SK-N-MC (cell line): ENCODE measurements around the gene TEX28.

Experiments
- EZH2 ChIP-seq: fragments of 200-600 bp; sonication (generic); IDR thresholded peaks from one replicate; pipeline ENCODE4 v1.6.1; 2017; ENCODE audit warnings: antibody characterized with exemption
- FOXP2 ChIP-seq: optimal IDR thresholded peaks from 2 replicates; pipeline ENCODE3; 2011; ENCODE audit warnings: mild to moderate bottlenecking, moderate library complexity; ENCODE audit not compliant: insufficient read depth; ENCODE audit errors: extremely low read length, control extremely low read depth
- POLR2AphosphoS5 ChIP-seq: IDR thresholded peaks from 2 replicates; pipeline ENCODE4 v1.6.1; 2012; ENCODE audit warnings: mild to moderate bottlenecking, low read depth, low read length, borderline replicate concordance

DNA sequence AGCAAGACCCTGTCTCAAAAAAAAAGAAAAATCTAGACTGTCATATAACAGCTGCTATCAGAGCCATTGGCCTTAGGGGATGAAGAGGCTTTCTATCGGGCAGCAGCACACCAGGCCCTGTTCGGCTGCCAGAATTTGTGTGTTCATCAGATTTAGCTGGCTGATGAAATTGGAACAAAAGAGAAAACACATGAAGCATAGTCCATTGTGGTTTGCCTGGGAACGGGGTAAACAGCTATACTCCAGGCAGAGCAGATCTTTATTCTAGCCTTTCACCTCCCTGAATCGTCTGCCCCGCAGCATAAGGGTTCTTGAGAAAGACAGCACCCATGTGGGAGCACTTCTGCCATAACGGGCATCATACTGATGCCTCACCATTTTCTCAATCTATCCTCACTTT is 12.3 kb upstream of the TEX28 start:
- no peak for TF ChIP-seq POLR2AphosphoS5
- no peak for TF ChIP-seq EZH2
- no peak for TF ChIP-seq FOXP2
